HG03520 (cell line): ENCODE measurements around the gene AKT1S1.

Experiments
- ATAC-seq: cut with Tn5 transposase; IDR thresholded peaks from one replicate; pipeline ENCODE4 v1.9.1; 2021; ENCODE audit warnings: mild to moderate bottlenecking, moderate library complexity; ENCODE audit not compliant: unreplicated experiment

AKT1S1 gene

DNA sequence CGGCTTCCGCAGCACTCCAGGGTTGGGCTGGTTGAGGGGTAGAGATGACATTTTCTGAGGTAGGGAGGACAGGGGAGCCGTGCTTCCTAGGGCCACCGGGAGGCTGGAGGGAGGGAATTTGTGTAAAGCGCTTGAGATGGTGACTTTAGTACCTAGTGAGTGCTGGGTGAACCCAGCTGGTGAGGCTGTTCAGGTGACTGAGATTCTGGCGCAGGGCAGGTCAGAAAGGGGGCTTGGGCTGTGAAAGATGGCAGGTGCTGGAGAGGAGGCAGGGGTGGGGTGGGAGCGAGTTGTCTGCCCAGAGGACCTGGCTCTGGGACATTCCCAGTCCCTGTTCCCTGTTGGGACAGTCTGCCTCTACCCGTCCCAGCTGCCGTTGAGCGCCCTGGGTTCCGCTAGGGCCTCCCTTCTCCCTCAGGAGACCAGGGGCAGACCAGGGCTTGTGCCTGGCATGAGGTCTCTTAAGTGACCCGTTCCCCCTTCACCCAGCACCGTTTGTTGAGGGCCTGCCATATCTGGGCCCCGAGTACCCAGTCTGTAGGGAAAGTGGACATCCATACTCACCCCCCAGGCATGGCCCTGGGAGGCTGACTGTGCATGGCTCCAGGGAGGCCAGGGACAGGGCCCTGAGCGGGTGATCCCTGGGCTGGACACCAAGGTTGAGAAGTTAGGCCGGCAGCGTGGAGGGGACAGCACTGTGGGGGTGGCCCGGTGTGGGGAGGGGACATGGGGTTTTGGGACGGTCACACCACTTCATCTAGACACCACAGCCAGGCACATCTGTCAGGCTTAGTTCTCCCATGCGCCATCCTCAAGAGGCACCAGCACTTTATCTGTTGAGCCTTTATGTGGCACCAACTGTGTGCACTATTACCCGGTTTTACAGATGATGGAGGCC is 21.2 kb downstream of the AKT1S1 start:
- no peak for ATAC-seq

GRCh38 chr19:49855277-49855675 is 21.9 kb downstream of the AKT1S1 start:
- ATAC-seq, result no peak

DNA sequence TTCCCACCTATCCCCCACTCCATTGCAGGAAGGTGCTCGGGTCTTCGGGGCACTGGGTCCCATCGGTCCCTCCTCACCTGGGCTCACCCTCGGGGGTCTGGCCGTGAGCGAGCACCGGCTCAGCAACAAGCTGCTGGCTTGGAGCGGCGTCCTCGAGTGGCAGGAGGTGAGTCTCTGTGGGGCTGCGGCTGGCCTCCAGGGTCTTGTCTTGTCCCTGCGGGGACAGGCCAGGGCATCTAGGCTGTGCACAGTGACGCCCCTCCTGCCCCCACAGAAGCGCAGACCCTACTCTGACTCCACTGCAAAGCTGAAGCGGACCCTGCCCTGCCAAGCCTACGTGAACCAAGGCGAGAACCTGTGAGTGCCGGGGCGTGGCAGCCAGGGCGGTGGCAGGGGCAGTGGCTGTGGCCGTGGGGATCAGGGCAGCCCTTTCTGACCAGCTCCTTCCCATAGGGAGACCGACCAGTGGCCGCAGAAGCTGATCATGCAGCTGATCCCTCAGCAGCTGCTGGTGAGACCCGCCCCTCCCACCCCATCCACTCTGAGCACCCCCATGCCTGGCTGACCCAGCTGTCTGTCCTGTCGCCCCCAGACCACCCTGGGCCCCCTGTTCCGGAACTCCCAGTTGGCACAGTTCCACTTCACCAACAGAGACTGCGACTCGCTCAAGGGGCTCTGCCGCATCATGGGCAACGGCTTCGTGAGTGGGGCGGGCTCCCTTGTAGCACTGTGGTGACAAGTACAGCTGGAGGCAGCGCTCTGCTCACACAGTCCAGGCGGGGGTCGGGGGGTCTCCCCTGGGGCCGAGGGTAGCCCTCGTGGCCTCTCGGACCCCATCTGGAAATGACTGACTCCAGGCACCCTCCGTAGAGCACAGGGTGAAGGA is 22.5 kb downstream of the AKT1S1 start:
- no peak for ATAC-seq

DNA sequence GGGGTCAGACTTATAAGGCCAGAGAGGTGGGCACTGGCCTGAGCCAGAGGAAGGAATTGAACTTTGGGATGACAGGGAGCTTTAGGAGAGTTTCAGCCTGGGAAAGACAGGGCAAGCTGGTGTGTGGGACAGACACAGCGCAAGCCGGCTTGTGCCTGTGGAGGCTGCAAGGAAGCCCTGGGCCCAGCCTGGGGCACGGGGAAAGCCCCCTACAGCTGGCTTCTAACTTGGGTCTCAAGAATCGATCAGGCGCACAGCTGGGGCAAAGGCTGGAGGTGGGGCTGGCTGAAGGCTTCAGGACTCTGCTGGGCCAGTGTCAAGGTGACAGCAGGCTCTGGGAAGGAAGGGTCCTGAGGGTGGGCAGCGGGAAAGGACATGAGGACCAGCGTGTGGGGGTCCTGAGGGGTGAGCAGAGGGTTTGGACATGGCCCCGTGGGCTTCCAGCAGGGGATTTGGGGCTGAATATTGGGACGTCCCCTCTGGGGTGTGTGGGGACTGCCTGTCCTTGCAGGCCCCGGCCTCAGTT is 23.2 kb downstream of the AKT1S1 start:
- ATAC-seq, result no peak

DNA sequence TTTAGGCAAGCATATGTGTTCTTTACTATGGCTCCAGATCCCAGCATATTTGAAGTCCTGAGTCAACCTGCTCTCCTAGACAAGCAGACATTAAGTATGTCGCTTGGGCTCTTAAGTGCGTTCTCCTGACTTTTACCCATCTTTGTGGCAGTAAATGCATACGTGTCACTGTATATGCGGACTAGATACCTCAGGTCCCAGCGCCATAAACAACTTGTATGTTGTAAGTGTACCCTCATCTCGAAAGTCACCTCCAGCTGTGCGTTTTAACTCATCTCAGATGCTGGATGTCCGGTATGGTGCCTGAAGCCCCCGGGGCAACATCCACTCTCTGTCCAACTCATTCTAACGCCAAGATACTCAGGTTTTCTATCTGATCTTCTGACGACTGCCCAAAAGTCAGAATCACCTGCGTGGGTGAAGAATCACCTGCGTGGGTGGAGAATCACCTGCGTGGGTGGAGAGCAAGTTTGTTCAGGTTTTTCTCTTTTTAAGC is 24.5 kb downstream of the AKT1S1 start:
- no peak for ATAC-seq

DNA sequence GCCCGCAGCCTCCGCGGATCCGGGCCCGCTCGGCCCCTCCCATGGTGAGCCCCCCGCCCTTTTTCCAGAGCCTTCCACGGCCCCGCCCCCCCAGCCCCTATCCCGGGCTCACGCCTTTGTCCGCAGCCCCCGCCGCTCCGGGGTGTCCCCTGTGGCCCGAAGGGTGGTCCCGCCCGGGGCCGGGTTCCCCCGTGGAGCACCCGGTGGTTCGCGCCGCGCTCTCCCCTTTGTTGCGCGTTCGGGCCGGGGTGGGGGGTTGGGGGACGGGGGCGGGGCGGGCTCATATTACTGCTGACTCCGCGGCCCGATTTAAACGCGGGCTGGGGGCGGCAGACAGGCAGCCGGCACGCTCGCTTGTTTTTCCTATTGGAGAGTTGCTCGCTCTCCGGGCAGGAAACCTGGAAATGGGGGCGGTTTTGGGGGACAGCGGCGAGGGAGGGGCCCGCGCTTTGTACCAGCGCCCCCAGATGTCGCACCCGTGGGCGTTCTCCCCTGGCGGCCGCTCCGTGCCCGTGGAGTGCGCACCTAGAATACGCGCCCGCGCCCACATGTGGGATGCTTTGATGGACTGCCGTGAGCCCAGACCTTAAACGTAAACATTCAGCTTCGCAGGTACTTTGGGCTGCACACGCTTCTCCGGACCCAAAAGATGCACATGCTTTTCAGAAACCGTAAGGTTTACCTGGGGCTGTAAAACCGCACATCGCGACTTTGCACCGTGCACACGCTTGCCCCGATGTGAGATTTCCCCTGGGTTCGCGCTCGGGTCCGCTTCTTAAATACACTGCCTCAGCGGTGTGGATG is 25.5 kb downstream of the AKT1S1 start:
- ATAC-seq, result no peak

GRCh38 chr19:49850487-49851342 is 26.4 kb downstream of the AKT1S1 start, which contains the start of gene PTOV1:
Gene PTOV1, plus strand, starts transcription at chr19:49851159.
- ATAC-seq, result peak; percentile 70

GRCh38 chr19:49850221-49850486 is 27.0 kb downstream of the AKT1S1 start:
- no peak for ATAC-seq

DNA sequence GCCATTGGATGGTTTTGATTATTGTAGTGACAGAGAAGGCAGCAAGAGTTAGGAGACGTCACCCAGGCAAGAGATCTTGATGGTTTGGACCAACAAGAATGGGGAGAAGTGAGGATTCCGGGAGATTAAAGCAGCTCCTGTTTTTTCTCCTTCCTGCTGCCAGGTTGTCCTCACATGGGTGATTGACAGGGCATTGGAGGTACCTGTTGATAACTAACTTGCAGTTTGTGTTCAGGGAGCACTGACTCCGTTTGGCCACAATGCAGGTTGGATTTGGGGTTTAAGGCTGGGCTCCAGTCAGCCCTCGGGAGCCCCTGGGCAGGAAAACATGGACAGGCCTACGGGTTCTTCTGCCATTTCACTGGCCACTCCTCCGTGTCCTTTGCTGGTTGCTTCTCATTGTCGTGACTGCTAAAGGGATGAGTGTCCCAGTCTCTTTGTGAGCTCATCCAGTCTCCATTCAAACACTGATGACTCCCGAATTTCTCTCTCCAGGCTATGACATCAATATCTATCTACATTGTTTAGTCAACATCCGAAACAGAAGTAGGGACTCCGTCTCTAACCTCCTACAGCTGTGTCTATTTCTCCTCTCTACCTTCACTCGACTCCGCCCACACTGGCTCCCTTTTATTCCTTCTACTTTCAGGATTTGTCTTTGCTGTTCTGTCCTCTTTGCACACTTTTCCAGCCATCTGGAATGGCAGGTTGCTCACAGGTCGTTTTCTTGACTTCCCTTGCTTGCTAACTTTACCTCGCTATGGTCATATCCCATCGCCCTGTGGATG is 27.5 kb downstream of the AKT1S1 start:
- ATAC-seq, result no peak

DNA sequence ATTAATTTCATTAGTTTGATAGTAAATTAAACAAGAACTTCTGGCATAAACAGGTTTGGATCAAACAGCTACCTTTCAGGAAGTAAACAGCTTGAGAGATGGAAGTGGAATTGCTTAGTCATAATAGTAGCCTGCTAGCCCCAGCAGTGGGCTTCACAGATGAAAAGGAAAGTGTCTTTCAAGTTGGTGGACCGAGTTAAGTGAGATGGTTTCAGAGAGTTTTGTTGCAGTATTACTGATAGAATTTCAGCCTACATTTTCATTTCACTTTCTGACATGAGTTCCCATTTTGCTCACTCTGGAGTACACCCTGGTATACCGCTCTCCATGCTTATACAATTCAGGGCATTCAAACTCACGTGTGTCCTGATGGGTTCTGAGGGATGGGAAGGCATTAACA is 28.2 kb downstream of the AKT1S1 start:
- no peak for ATAC-seq

DNA sequence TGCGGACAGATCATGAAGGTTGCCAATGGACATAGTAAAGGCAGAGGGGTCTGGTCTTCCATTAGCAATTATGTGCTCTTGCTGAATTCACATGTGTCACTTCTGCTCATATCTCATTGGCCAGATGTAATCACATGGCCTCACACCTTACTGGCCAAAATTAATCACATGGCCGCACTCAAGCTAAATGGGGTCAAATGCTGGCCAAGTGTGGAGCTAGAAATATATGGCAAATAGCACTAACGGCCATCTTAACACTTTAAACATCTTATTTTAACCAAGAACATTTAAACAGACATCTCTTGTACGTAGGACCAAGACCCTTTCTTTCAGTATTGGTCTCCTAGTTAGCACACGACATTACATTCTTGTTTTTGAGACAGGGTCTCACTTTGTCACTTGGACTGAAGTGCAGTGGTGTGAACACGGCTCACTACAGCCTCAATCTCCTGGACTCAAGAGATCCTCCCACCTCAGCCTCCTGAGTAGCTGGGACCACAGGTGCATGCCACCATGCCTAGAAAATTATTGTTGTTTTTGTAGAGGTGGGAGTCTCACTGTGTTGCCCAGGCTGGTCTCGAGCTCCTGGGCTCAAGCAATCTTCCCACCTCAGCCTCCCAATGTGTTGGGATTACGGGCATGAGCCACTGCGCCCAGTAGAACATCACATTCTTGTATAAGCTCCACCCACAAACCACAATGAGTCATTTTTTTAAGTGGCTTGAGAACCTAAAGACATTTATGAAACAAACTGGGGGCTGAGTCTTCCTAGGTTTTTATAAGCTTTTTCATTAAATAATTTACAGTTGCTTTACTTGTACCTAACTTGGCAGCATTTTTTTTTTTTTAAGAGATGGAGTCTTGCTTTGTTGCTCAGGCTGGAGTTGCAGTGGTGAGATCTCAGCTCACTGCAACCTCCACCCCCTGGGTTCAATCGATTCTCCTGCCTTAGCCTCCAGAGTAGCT is 29.1 kb downstream of the AKT1S1 start:
- no peak for ATAC-seq

- no peak for ATAC-seq
Measured at GRCh38 chr19:49846408-49846807, 30.7 kb downstream of the AKT1S1 start.

DNA sequence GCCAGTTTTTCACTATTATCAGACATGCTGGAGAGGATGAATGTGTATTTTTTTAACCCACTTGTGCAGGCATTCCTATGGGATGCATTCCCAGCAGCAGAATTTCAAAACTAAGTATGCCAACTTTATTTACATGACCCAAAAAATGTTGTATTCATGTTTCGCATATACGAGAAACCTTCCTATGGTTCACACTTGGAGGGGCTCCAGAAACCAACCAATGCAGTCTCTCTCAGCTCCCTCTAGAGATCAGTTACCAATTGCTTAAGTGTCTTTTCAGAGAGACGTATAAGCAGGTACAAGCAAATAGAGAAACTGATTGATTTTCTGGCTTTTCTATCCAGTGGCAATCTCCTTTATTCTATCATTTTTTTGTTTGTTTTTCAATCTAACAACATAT is 31.7 kb downstream of the AKT1S1 start:
- ATAC-seq, result no peak

DNA sequence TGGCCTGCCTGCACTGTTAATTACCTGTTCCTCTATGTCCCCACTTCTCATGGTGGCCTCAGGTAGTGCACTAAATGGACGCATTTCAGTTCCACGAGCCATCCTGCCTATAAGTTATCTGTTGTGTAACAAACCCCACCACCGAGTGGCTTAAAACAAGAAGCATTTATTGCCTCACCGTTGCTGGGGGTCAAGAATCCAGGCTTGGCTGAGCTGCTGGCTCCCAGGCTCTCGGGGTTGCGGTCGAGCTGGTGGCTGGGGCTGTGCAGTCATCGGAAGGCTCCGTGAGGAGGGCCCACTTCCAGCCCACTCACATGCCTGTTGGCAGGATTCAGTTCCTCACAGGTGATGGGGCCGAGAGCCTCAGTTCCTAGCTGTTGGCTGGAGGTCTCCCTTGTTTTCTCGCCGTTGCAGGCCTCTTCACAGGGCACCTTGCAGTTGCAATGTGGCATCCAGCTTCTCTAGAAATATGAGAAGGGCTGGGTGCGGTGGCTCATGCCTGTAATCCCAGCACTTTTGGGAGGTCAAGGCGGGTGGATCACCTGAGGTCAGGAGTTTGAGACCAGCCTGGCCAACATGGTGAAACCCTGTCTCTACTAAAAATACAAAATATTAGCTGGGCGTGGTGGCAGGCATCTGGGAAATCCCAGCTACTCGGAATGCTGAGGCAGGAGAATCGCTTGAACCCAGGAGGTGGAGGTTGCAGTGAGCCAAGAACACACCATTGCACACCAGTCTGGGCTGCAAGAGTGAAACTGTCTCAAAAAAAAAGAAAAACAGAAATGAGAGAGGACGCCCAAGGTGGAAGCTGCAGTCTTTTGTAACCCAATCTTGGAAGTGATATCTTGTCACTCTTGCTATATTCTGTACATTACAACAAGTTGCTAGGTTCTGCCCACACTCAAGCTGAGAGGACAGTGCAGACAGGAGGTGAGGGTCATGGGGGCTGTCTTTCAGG is 32.7 kb downstream of the AKT1S1 start:
- no peak for ATAC-seq

DNA sequence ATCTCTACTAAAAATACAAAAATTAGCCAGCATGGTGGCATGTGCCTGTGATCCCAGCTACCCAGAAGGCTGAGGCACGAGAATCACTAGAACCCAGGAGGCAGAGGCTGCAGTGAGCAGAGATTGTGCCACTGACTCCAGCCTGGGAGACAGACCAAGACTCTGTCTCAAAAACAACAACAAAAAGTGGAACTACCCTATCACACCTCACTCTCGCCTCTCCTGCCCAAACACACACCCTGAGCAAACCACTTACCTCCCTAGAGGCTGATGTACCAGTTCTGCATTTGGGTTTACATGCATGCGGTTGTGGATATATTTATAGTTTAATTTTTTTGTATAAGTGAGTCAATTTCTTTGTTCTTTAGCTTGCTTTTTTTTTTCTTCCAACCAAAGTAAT is 33.9 kb downstream of the AKT1S1 start:
- ATAC-seq, result no peak

DNA sequence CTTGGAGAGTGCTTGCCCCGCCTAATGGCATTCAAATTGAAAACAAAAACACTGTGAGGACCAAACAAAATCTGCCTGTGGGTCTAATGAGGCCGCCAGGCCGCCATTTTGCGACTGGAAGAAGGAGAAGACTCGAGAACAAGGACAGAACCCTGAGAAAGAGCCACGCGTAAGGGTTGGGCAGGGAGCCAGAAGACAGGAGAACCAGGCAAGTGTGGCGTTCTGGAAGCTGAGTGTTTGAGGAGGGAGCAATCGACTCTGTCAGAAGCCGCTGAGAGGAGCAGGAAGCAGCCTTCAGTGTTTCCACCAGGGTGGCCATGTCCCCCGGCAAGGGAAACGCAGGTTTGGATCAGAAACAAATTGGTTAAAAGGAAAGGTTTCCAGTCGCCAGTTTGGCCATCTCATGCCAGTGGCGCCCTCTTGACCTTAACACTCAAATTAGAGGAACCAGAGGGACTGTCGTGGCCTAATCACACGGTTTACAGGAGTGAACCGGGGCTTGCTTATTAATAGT is 36.4 kb downstream of the AKT1S1 start:
- ATAC-seq, result no peak

DNA sequence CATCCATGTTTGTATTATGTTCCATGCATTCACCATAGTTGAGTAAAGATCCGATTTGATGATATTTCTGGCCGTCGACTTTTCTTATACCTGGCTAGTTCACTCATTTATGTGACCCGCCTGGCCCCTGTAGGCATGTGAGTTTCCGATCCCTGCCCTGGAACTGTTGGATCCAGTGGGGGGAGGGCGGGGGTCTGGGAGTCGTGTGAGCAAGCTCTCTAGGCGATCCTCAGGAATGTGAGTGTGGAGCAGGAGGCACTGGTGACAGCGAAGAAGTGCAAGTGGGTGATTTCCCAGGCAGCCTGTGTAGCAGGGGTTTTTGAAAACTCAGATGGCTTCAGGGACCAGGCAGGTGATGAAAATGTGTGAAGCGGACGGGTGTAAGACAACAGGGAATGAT is 36.8 kb downstream of the AKT1S1 start:
- no peak for ATAC-seq
